Smooth muscle cell (in vitro differentiated cells): ENCODE measurements around the gene SH3TC1. TPM values are rescaled to one million over a fixed set of nuclear protein-coding genes. Genes with fewer than 3 reads are reported as not detected.

ENCODE experiments used
- DNase-seq: peaks from one replicate; lab custom pipeline; 2025; ENCODE audit not compliant: unreplicated experiment; lab: John Stamatoyannopoulos, UW
- H2AFZ ChIP-seq: fragments of 200-600 bp; sonication (generic); 2 replicates; pipeline ENCODE4 v1.6.0; 2016; ENCODE audit warnings: antibody characterized with exemption, low read depth, mild to moderate bottlenecking
- H3F3A ChIP-seq: fragments of 200-600 bp; sonication (generic); 2 replicates; pipeline ENCODE4 v1.6.0; 2017; ENCODE audit warnings: antibody characterized with exemption, low read depth
- H3K27ac ChIP-seq: fragments of 200-600 bp; sonication (generic); 2 replicates; pipeline ENCODE4 v1.5.1; 2016; ENCODE audit warnings: low read depth, mild to moderate bottlenecking
- H3K27me3 ChIP-seq: fragments of 200-600 bp; sonication (generic); 2 replicates; pipeline ENCODE4 v1.6.1; 2016; ENCODE audit warnings: low read depth, mild to moderate bottlenecking
- H3K36me3 ChIP-seq: fragments of 200-600 bp; sonication (generic); 2 replicates; pipeline ENCODE4 v1.5.1; 2016; ENCODE audit warnings: low read depth
- H3K4me1 ChIP-seq: fragments of 200-600 bp; sonication (generic); 2 replicates; pipeline ENCODE4 v1.5.1; 2016; ENCODE audit warnings: low read depth
- H3K4me2 ChIP-seq: fragments of 200-600 bp; sonication (generic); 2 replicates; pipeline ENCODE4 v1.6.0; 2016; ENCODE audit warnings: mild to moderate bottlenecking
- H3K4me3 ChIP-seq: fragments of 200-600 bp; sonication (generic); 2 replicates; pipeline ENCODE4 v1.5.1; 2016; ENCODE audit warnings: mild to moderate bottlenecking
- H3K79me2 ChIP-seq: fragments of 200-600 bp; sonication (generic); 2 replicates; pipeline ENCODE4 v1.6.0; 2016; ENCODE audit warnings: low read depth, mild to moderate bottlenecking
- H3K9ac ChIP-seq: fragments of 200-600 bp; sonication (generic); 2 replicates; pipeline ENCODE4 v1.6.0; 2016; ENCODE audit warnings: low read depth
- H3K9me3 ChIP-seq: fragments of 200-600 bp; sonication (generic); replicated peaks from 2 replicates; pipeline ENCODE4 v1.5.1; 2016; ENCODE audit warnings: low read depth
- H4K20me1 ChIP-seq: fragments of 200-600 bp; sonication (generic); 2 replicates; pipeline ENCODE4 v1.6.0; 2016; ENCODE audit warnings: low read depth
- whole genome bisulfite sequencing: methylation state at CpG from one replicate; pipeline ENCODE4 v1.1.7; 2016; ENCODE audit warnings: low lambda C conversion rate; 5-methylcytosine and 5-hydroxymethylcytosine counted together
- polyA plus RNA-seq: library from polyadenylated mRNA; unstranded; fragments of >200 nt; fragmentation: Nextera tagmentation; extraction: Ambion mirVana; gene quantifications from 2 replicates; pipeline ENCODE4 v1.2.1, GENCODE V29; 2016
- total RNA-seq: library from RNA; depleted of rRNA; stranded (reverse); fragments of >200 nt; gene quantifications from 2 replicates; pipeline ENCODE4 v1.2.3, GENCODE V29; 2014
- TF ChIP-seq, protein P1 (sequence below): fragments of 200-600 bp; sonication (generic); IDR thresholded peaks from 2 replicates; pipeline ENCODE4 v1.5.1; 2017; ENCODE audit warnings: borderline replicate concordance, mild to moderate bottlenecking, antibody characterized with exemption; ENCODE audit not compliant: insufficient read depth, poor library complexity, severe bottlenecking

The SH3TC1 gene
- total and polyA plus RNA-seq, 2 experiments from 2014 or later, result 7.8 to 17.7 TPM

- H3K27ac ChIP-seq, result no peak overlapping the region
- no peak for DNase-seq
- H3K27me3 ChIP-seq, result peaks cover 5% of the 10 kb centered on the region
- 91% methylated on average over 15 of the region's 15 CpGs for WGBS
- H3K79me2 ChIP-seq, result no peaks in the 10 kb centered on the region
- no peaks in the 10 kb centered on the region for H3F3A ChIP-seq
- H4K20me1 ChIP-seq, result no peaks in the 10 kb centered on the region
- no peak overlapping the region for H2AFZ ChIP-seq
- no peak overlapping the region for H3K4me3 ChIP-seq
- H3K4me2 ChIP-seq, result no peak overlapping the region
- H3K36me3 ChIP-seq, result no peaks in the 10 kb centered on the region
- TF ChIP-seq, protein P1, sequence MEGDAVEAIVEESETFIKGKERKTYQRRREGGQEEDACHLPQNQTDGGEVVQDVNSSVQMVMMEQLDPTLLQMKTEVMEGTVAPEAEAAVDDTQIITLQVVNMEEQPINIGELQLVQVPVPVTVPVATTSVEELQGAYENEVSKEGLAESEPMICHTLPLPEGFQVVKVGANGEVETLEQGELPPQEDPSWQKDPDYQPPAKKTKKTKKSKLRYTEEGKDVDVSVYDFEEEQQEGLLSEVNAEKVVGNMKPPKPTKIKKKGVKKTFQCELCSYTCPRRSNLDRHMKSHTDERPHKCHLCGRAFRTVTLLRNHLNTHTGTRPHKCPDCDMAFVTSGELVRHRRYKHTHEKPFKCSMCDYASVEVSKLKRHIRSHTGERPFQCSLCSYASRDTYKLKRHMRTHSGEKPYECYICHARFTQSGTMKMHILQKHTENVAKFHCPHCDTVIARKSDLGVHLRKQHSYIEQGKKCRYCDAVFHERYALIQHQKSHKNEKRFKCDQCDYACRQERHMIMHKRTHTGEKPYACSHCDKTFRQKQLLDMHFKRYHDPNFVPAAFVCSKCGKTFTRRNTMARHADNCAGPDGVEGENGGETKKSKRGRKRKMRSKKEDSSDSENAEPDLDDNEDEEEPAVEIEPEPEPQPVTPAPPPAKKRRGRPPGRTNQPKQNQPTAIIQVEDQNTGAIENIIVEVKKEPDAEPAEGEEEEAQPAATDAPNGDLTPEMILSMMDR, result no peak
- H3K4me1 ChIP-seq, result no peaks in the 10 kb centered on the region
- H3K9ac ChIP-seq, result no peak overlapping the region
- H3K9me3 ChIP-seq, result no peaks in the 10 kb centered on the region
Measured at GRCh38 chr4:8151165-8151650, 47.9 kb upstream of the SH3TC1 start.

- H3F3A ChIP-seq, result no peaks in the 10 kb centered on the region
- H3K36me3 ChIP-seq, result no peaks in the 10 kb centered on the region
- H4K20me1 ChIP-seq, result no peaks in the 10 kb centered on the region
- H3K9me3 ChIP-seq, result no peaks in the 10 kb centered on the region
- H3K9ac ChIP-seq, result no peak overlapping the region
- peaks cover 15% of the 10 kb centered on the region for H3K27me3 ChIP-seq
- TF ChIP-seq, protein P1, result no peak
- H3K4me1 ChIP-seq, result no peaks in the 10 kb centered on the region
- no peak for DNase-seq
- no peak overlapping the region for H2AFZ ChIP-seq
- H3K4me3 ChIP-seq, result no peak overlapping the region
- WGBS, result 94% methylated on average over 39 of the region's 39 CpGs
- no peaks in the 10 kb centered on the region for H3K79me2 ChIP-seq
- H3K4me2 ChIP-seq, result no peak overlapping the region
- H3K27ac ChIP-seq, result no peak overlapping the region
Measured at GRCh38 chr4:8152090-8152864, 46.8 kb upstream of the SH3TC1 start.

GRCh38 chr4:8152865-8153257 lies 46.2 kb upstream of the SH3TC1 start:
- no peak for DNase-seq
- Histone ChIP-seq H3F3A (no peaks in the 10 kb centered on the region), H3K27ac (no peak overlapping the region), H3K9ac (no peak overlapping the region), H3K4me2 (no peak overlapping the region), H3K36me3 (no peaks in the 10 kb centered on the region), H3K4me1 (no peaks in the 10 kb centered on the region), H3K27me3 (peaks cover 20% of the 10 kb centered on the region), H2AFZ (no peak overlapping the region), H4K20me1 (no peaks in the 10 kb centered on the region), H3K9me3 (no peaks in the 10 kb centered on the region), H3K4me3 (no peak overlapping the region), H3K79me2 (no peaks in the 10 kb centered on the region)
- 74% methylated on average over 6 of the region's 6 CpGs for WGBS
- TF ChIP-seq, protein P1, result no peak

- no peak overlapping the region for H3K27ac ChIP-seq
- H3F3A ChIP-seq, result no peaks in the 10 kb centered on the region
- no peak for DNase-seq
- WGBS, result 86% methylated on average over 10 of the region's 10 CpGs
- no peaks in the 10 kb centered on the region for H3K9me3 ChIP-seq
- H3K27me3 ChIP-seq, result peaks cover 26% of the 10 kb centered on the region
- TF ChIP-seq, protein P1, result no peak
- H2AFZ ChIP-seq, result no peak overlapping the region
- H3K4me1 ChIP-seq, result no peaks in the 10 kb centered on the region
- H3K4me3 ChIP-seq, result no peak overlapping the region
- no peaks in the 10 kb centered on the region for H3K36me3 ChIP-seq
- no peak overlapping the region for H3K4me2 ChIP-seq
- no peaks in the 10 kb centered on the region for H3K79me2 ChIP-seq
- no peaks in the 10 kb centered on the region for H4K20me1 ChIP-seq
- no peak overlapping the region for H3K9ac ChIP-seq
Measured at GRCh38 chr4:8153441-8153840, 45.6 kb upstream of the SH3TC1 start.
